Measurements from ENCODE around the gene TPMT.

Gene TPMT

DNA sequence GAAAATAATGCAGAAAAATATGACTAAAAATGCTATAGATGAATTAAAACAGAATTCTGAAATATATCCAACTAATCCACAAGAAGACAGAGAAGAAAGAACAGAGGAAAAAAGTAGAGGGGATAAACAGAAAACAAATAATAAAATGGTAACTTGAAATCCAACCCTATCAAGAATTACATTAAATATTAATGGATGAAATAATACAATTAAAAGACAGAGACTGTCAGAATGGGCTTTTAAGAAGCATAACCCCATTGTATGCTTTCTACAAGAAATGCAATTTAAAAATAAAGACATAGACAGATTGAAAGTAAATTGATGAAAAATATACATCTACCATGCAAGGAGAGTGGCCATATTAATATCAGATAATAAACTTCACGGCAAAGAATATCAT lies 47.8 kb downstream of the TPMT start:
- no peak for DNase-seq

GRCh38 chr6:18102783-18103509 lies 51.9 kb downstream of the TPMT start:
- DNase-seq = no peak

DNA sequence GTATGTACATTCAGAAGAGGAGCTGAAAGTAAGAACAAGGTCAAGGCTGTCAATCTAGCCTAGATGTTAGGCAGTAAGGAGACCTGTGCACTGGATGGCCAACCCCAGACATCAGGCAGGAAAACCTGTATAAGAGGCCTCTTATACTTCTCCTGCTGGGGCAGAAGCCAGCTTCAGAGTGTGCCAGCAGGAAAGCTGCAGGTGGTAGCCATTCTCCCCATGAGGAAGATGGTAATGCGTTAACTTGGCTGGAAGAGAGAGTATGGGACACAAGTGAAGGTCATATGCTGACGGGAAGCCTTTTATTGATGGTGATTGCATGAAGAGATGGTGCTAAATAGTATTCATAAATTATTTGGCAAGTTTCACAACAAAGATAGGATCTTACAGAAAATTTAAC lies 53.0 kb downstream of the TPMT start:
- DNase-seq = no peak

- DNase-seq = no peak
Measured at GRCh38 chr6:18101271-18101670, 53.6 kb downstream of the TPMT start.

DNA sequence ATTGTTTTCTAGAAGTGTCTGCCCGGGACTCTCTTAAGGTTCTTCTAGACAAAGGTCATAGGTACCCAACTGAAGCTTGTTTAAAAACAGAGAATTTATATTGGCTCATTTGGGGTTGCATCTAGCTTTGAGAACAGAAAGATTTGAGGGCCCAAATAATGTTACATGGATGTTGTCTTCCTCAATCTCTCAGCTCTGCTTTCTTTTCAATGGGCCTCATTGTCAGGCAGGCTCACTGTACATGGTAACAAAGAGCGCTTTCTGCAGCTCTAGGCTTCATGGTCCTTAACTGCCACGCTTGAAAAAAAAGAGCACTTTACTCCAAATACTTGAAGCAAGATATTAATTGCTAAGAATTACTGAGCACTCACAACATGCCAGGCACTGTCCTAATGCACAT lies 54.6 kb downstream of the TPMT start:
- DNase-seq = no peak

DNA sequence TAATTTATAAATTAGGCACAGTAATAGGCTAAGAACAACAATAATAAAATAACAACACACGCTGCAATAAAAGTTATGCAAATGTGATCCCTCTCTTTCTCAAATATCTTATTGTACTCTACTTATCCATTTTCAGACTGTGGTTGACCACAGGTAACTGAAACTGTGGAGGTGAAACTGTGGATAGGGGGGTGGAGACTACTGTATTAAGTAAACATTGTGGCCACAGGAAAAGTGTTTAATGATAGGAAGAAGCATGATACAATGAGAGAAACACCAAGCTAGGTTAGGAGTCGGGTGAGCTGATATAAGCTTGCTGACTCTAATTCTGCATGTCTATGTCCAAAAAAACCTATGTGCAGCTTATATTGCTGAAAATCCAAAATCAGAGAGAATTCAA lies 55.4 kb downstream of the TPMT start:
- no peak for DNase-seq

- DNase-seq = no peak
Measured at GRCh38 chr6:18096423-18096822, 58.5 kb downstream of the TPMT start.

GRCh38 chr6:18091382-18091781 lies 63.5 kb downstream of the TPMT start:
- DNase-seq = no peak

DNA sequence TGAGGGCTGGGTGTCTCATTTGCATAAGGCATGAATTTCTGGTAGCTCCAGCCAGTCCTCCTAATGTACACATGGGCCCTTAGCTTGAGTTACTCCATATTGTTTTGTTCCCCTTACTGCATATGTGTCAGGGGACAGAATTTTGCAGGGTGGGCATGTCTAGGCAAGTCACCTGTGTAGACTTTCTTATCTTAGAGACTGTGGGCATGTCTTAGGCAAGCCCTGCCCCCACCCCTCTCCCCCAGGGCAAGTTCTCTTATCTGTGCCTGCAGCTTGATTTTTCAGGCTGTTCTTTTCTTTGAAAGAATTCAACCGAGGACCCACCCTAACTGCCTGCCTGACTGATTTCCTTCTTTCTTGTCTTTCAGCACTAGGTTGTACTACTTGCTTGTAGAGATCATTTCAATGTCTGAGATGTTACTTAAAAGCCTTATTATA lies 64.5 kb downstream of the TPMT start:
- DNase-seq = no peak

DNA sequence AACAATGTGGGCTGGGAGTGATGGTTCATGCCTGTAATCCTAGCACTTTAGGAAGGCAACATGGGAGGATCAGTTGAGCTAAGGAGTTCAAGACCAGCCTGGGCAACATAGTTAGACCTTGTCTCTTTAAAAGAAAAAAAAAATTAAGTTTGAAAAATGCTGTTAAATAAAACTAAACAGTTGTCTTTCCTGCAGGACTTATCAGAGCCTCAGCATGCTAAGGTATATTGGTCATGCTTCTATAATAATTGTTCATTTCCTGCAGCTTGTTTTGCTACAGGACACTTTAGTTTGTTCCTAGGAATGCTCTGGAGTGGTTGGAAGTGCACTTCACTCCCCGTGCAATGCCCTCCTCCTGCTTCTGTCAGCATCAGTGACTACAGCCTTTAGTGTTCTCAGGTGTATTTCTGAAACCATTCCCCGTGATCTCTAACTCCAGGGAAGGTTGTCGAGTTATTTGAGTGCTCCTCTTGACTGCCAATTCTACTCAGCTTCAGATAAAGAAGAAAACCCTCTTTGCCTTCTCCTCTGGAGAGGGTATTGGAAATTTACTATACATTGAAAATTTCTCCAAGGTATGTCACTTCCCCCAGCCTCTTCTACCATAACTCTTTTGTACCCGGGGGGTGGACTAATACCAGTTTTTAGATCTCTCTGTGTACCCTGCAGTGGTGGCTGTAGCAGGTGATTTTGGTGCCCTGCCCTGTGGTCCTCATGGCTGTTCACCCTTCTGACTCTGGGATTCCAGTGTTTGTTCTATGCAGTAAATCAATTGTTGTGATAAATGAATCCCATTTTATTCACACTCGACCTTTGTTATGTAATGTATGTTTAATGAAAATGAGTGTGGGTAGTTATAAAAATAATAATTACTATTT lies 66.2 kb downstream of the TPMT start:
- DNase-seq = no peak

- no peak for DNase-seq
Measured at GRCh38 chr6:18087396-18088165, 67.3 kb downstream of the TPMT start.

GRCh38 chr6:18081025-18081668 lies 73.7 kb downstream of the TPMT start:
- no peak for DNase-seq

GRCh38 chr6:18080544-18080943 lies 74.3 kb downstream of the TPMT start:
- DNase-seq = no peak

GRCh38 chr6:18078866-18079265 lies 76.0 kb downstream of the TPMT start:
- DNase-seq = no peak
